HG03060 (cell line): Measurements from ENCODE around the gene ULK1.

Source experiments
- ATAC-seq: cut with Tn5 transposase; IDR thresholded peaks from one replicate; pipeline ENCODE4 v1.9.1; 2021; ENCODE audit warnings: low read depth, moderate number of reproducible peaks; ENCODE audit not compliant: unreplicated experiment

ULK1 gene

GRCh38 chr12:131905630-131906091 lies 11.2 kb downstream of the ULK1 start:
- ATAC-seq: no peak

- no peak for ATAC-seq
Observed at GRCh38 chr12:131907379-131908091, 13.1 kb downstream of the ULK1 start.

- ATAC-seq: no peak
Observed at GRCh38 chr12:131908092-131909080, 14.0 kb downstream of the ULK1 start.

GRCh38 chr12:131909081-131909751 lies 14.8 kb downstream of the ULK1 start:
- ATAC-seq: no peak

GRCh38 chr12:131909752-131910219 lies 15.4 kb downstream of the ULK1 start:
- ATAC-seq: no peak

GRCh38 chr12:131910302-131911027 lies 16.0 kb downstream of the ULK1 start:
- ATAC-seq: no peak

GRCh38 chr12:131911028-131911650 lies 16.7 kb downstream of the ULK1 start:
- ATAC-seq: no peak

GRCh38 chr12:131911851-131912477 lies 17.5 kb downstream of the ULK1 start:
- no peak for ATAC-seq

- no peak for ATAC-seq
Observed at GRCh38 chr12:131912518-131913274, 18.3 kb downstream of the ULK1 start.

GRCh38 chr12:131913666-131914065 lies 19.2 kb downstream of the ULK1 start:
- ATAC-seq: no peak

- no peak for ATAC-seq
Observed at GRCh38 chr12:131914179-131914702, 19.8 kb downstream of the ULK1 start.

GRCh38 chr12:131915000-131915689 lies 20.7 kb downstream of the ULK1 start:
- ATAC-seq: no peak

- no peak for ATAC-seq
Observed at GRCh38 chr12:131915823-131916222, 21.4 kb downstream of the ULK1 start.

GRCh38 chr12:131916306-131917138 lies 22.1 kb downstream of the ULK1 start:
- ATAC-seq: no peak

- no peak for ATAC-seq
Observed at GRCh38 chr12:131917139-131917710, 22.8 kb downstream of the ULK1 start.

- no peak for ATAC-seq
Observed at GRCh38 chr12:131917711-131918306, 23.4 kb downstream of the ULK1 start.
